H1 (cell line): ENCODE data around the gene CEP41. TPM values are rescaled to one million over a fixed set of nuclear protein-coding genes. Genes with fewer than 3 reads are reported as not detected.

Experiments used
- CTCF ChIA-PET: fragments of 300-600 bp; sonication (Branson Sonifier 250); formaldehyde crosslinking; loops from one replicate; lab custom pipeline; 2021; ENCODE audit not compliant: partially characterized antibody; lab: Charles Lee
- POLR2A ChIA-PET: fragments of 300-600 bp; sonication (Branson Sonifier 250); formaldehyde crosslinking; loops from one replicate; lab custom pipeline; 2021; ENCODE audit warnings: inconsistent platforms; ENCODE audit not compliant: partially characterized antibody; lab: Charles Lee
- DNase-seq, 2 experiments: peaks; one replicate each; pipeline versions ENCODE4 v3.0.0 to v3.0.0-alpha.2; 2010 to 2022; ENCODE audit warnings: low spot score in 2 of 2, low read depth in 1 of 2, mixed read lengths in 1 of 2
- FAIRE-seq: peaks from 2 replicates; lab custom pipeline; 2011; peaks lifted over from hg19 to GRCh38; lab: Jason Lieb, UNC
- H2AFZ ChIP-seq: 2 replicates; pipeline ENCODE4 v1.8.1; 2012; ENCODE audit warnings: low read length, inconsistent platforms
- H2AK5ac ChIP-seq: 2 replicates; pipeline ENCODE4 v1.6.1; 2013; ENCODE audit warnings: low read depth, low read length
- H2BK120ac ChIP-seq: replicated peaks from 2 replicates; pipeline ENCODE3; 2013; ENCODE audit warnings: low read depth, low read length, inconsistent platforms
- H2BK12ac ChIP-seq: 2 replicates; pipeline ENCODE4 v1.6.1; 2013; ENCODE audit warnings: low read depth, low read length
- H2BK15ac ChIP-seq: 2 replicates; pipeline ENCODE4 v1.6.1; 2013; ENCODE audit warnings: low read length
- H2BK20ac ChIP-seq: 2 replicates; pipeline ENCODE4 v1.6.1; 2013; ENCODE audit warnings: low read length
- H2BK5ac ChIP-seq: 2 replicates; pipeline ENCODE4 v1.6.1; 2013; ENCODE audit warnings: low read depth, low read length
- H3K14ac ChIP-seq: 2 replicates; pipeline ENCODE4 v1.6.1; 2013; ENCODE audit warnings: inconsistent platforms; ENCODE audit not compliant: insufficient read length
- H3K18ac ChIP-seq: 2 replicates; pipeline ENCODE4 v1.6.1; 2013; ENCODE audit warnings: low read length; ENCODE audit errors: extremely low read depth
- H3K23ac ChIP-seq: 2 replicates; pipeline ENCODE4 v1.6.1; 2013; ENCODE audit warnings: inconsistent platforms; ENCODE audit not compliant: insufficient read length
- H3K23me2 ChIP-seq: 2 replicates; pipeline ENCODE4 v1.6.1; 2013; ENCODE audit warnings: low read depth, low read length
- H3K27ac ChIP-seq: 2 replicates; pipeline ENCODE4 v1.6.1; 2011; ENCODE audit warnings: low read depth, low read length, inconsistent platforms
- H3K27me3 ChIP-seq, 4 experiments: replicated peaks in 1 of 4; 1 replicate in 1 of 4; 2 replicates in 3 of 4; pipeline versions ENCODE4 v1.6.1 to v1.8.1; 2011 to 2013; ENCODE audit warnings: low read length in 3 of 4, mild to moderate bottlenecking in 3 of 4, inconsistent platforms in 2 of 4, mixed read lengths in 2 of 4, moderate library complexity in 1 of 4; ENCODE audit not compliant: control insufficient read depth in 3 of 4, insufficient read depth in 3 of 4; ENCODE audit errors: extremely low read depth in 1 of 4
- H3K36me3 ChIP-seq, 4 experiments: 2 replicates each; pipeline versions ENCODE4 v1.6.1 to v1.8.1; 2011 to 2013; ENCODE audit warnings: mild to moderate bottlenecking in 4 of 4, low read length in 3 of 4, moderate library complexity in 2 of 4, control low read depth in 1 of 4, inconsistent platforms in 1 of 4; ENCODE audit not compliant: insufficient read depth in 4 of 4, control insufficient read depth in 2 of 4
- H3K4ac ChIP-seq: replicated peaks from 2 replicates; pipeline ENCODE3; 2013; ENCODE audit warnings: low read length, low read depth, mixed read lengths, inconsistent platforms; ENCODE audit not compliant: insufficient read length
- H3K4me1 ChIP-seq, 4 experiments: replicated peaks in 1 of 4; 1 replicate in 1 of 4; 2 replicates in 3 of 4; pipeline versions ENCODE4 v1.6.1 to v1.8.1; 2011 to 2013; ENCODE audit warnings: low read length in 3 of 4, inconsistent platforms in 2 of 4, mixed read lengths in 1 of 4; ENCODE audit not compliant: insufficient read depth in 4 of 4, control insufficient read depth in 3 of 4
- H3K4me2 ChIP-seq, 2 experiments: 2 replicates each; pipeline versions ENCODE4 v1.6.1 to v1.8.1; 2011 to 2013; ENCODE audit warnings: low read depth in 2 of 2, low read length in 2 of 2, control low read depth in 1 of 2, inconsistent platforms in 1 of 2, mild to moderate bottlenecking in 1 of 2; ENCODE audit not compliant: insufficient read depth in 1 of 2
- H3K4me3 ChIP-seq, 4 experiments: fragments of 200-600, 300-600 bp in 1 of 4; sonication (generic), shearing (Covaris generic), sonication (Bioruptor Twin) in 1 of 4; 2 replicates each; pipeline versions ENCODE4 v1.5.1 to v1.8.1; 2011 to 2016; ENCODE audit warnings: low read length in 4 of 4, low read depth in 3 of 4, control low read depth in 2 of 4, inconsistent platforms in 2 of 4, mild to moderate bottlenecking in 2 of 4, mixed read lengths in 1 of 4, moderate library complexity in 1 of 4; ENCODE audit not compliant: insufficient read depth in 2 of 4; ENCODE audit errors: extremely low read depth in 1 of 4
- H3K56ac ChIP-seq: replicated peaks from 2 replicates; pipeline ENCODE3; 2013; ENCODE audit warnings: low read depth, mild to moderate bottlenecking, mixed read lengths, low read length, inconsistent platforms; ENCODE audit not compliant: insufficient read length
- H3K79me1 ChIP-seq: 2 replicates; pipeline ENCODE4 v1.6.1; 2013; ENCODE audit warnings: low read depth, low read length, control low read depth
- H3K79me2 ChIP-seq, 2 experiments: 2 replicates each; pipeline versions ENCODE4 v1.6.1 to v1.8.1; 2012 to 2013; ENCODE audit warnings: low read length in 2 of 2, mild to moderate bottlenecking in 2 of 2, inconsistent platforms in 1 of 2; ENCODE audit not compliant: insufficient read depth in 2 of 2, control insufficient read depth in 1 of 2
- H3K9ac ChIP-seq, 4 experiments: replicated peaks in 1 of 4; 1 replicate in 1 of 4; 2 replicates in 3 of 4; pipeline versions ENCODE4 v1.6.1 to v1.8.1; 2011 to 2013; ENCODE audit warnings: low read depth in 3 of 4, low read length in 3 of 4, control low read depth in 2 of 4, mild to moderate bottlenecking in 2 of 4, moderate library complexity in 2 of 4, inconsistent platforms in 1 of 4; ENCODE audit errors: extremely low read depth in 1 of 4
- H3K9me3 ChIP-seq, 2 experiments: 2 replicates each; pipeline versions ENCODE4 v1.6.1 to v1.8.1; 2012 to 2013; ENCODE audit warnings: mild to moderate bottlenecking in 2 of 2, moderate library complexity in 2 of 2, control low read depth in 1 of 2, inconsistent platforms in 1 of 2, low read depth in 1 of 2, low read length in 1 of 2, mixed read lengths in 1 of 2; ENCODE audit not compliant: insufficient read depth in 2 of 2
- H4K20me1 ChIP-seq, 2 experiments: replicated peaks in 1 of 2; 2 replicates each; pipeline versions ENCODE3 to v1.8.1; 2011 to 2013; ENCODE audit warnings: inconsistent platforms in 2 of 2, low read length in 2 of 2, mild to moderate bottlenecking in 1 of 2; ENCODE audit not compliant: insufficient read depth in 2 of 2, control insufficient read depth in 1 of 2
- H4K5ac ChIP-seq: 2 replicates; pipeline ENCODE4 v1.6.1; 2013; ENCODE audit warnings: low read length, low read depth, mixed read lengths, inconsistent platforms; ENCODE audit not compliant: insufficient read length
- H4K8ac ChIP-seq: 2 replicates; pipeline ENCODE4 v1.8.0; 2013; ENCODE audit warnings: mild to moderate bottlenecking, moderate library complexity, low read length, inconsistent platforms; ENCODE audit not compliant: insufficient read depth; ENCODE audit errors: extremely low read depth
- H4K91ac ChIP-seq: replicated peaks from 2 replicates; pipeline ENCODE3; 2013; ENCODE audit warnings: low read length, mixed read lengths, inconsistent platforms; ENCODE audit not compliant: insufficient read length
- CHD2 ChIP-seq: IDR thresholded peaks from 2 replicates; pipeline ENCODE4 v1.6.1; 2012; ENCODE audit warnings: low read length, improper control_type of control experiment
- CTBP2 ChIP-seq: IDR thresholded peaks from 2 replicates; pipeline ENCODE4 v1.7.0; 2011; ENCODE audit warnings: borderline replicate concordance, mild to moderate bottlenecking, moderate library complexity, mixed read lengths, low read length; ENCODE audit not compliant: insufficient read depth, insufficient read length
- EP300 ChIP-seq, 2 experiments: IDR thresholded peaks; 1 replicate in 1 of 2; 2 replicates in 1 of 2; pipeline ENCODE4 v1.6.1; 2011 to 2012; ENCODE audit warnings: low read depth in 2 of 2, low read length in 2 of 2, mild to moderate bottlenecking in 2 of 2, borderline replicate concordance in 1 of 2, inconsistent platforms in 1 of 2, moderate library complexity in 1 of 2
- KDM1A ChIP-seq: fragments of 200-600, 300-600 bp; sonication (generic); IDR thresholded peaks from 2 replicates; pipeline ENCODE4 v1.7.1; 2016; ENCODE audit warnings: mild to moderate bottlenecking, low read length, borderline replicate concordance
- KDM4A ChIP-seq: IDR thresholded peaks from one replicate; pipeline ENCODE4 v1.7.1; 2012; ENCODE audit warnings: low read depth, mild to moderate bottlenecking, moderate library complexity, low read length, inconsistent platforms; ENCODE audit not compliant: severe bottlenecking
- KDM5A ChIP-seq: fragments of 200-600 bp; IDR thresholded peaks from 2 replicates; pipeline ENCODE4 v1.7.1; 2012; ENCODE audit warnings: mild to moderate bottlenecking, low read length, inconsistent platforms, mixed read lengths
- RFX5 ChIP-seq: IDR thresholded peaks from 2 replicates; pipeline ENCODE4 v1.6.1; 2011; ENCODE audit warnings: low read depth, low read length, improper control_type of control experiment, borderline replicate concordance
- RXRA ChIP-seq: IDR thresholded peaks from 2 replicates; pipeline ENCODE4 v1.6.1; 2011; ENCODE audit warnings: low read depth, mild to moderate bottlenecking, low read length, moderate library complexity; ENCODE audit not compliant: insufficient read depth
- SAP30 ChIP-seq: fragments of 300-600 bp; sonication (generic); IDR thresholded peaks from 2 replicates; pipeline ENCODE4 v1.7.1; 2012; ENCODE audit warnings: low read length, moderate library complexity, mild to moderate bottlenecking, inconsistent platforms; ENCODE audit not compliant: insufficient read depth, insufficient replicate concordance
- SIRT6 ChIP-seq: IDR thresholded peaks from one replicate; pipeline ENCODE4 v1.7.1; 2012; ENCODE audit warnings: low read length, inconsistent platforms
- TBP ChIP-seq: IDR thresholded peaks from 2 replicates; pipeline ENCODE4 v1.6.1; 2011; ENCODE audit warnings: low read depth, low read length, improper control_type of control experiment
- YY1 ChIP-seq: IDR thresholded peaks from 2 replicates; pipeline ENCODE4 v1.6.1; 2011; ENCODE audit warnings: low read depth, mild to moderate bottlenecking, low read length
- WGBS, 2 experiments: shearing (Covaris generic) in 1 of 2; methylation state at CpG; one replicate each; pipeline versions ENCODE4 v1.1.6 to v1.1.7; 2013 to 2015; ENCODE audit warnings: low lambda C conversion rate in 2 of 2, mixed read lengths in 2 of 2, inconsistent platforms in 1 of 2, low coverage in 1 of 2, missing lambda C conversion rate in 1 of 2; ENCODE audit not compliant: insufficient replicate concordance in 2 of 2, insufficient coverage in 1 of 2, insufficient read length in 1 of 2; ENCODE audit errors: extremely low coverage in 1 of 2, missing lambda C conversion rate in 1 of 2; 5-methylcytosine and 5-hydroxymethylcytosine counted together
- polyA plus RNA-seq, 7 experiments: library from polyadenylated mRNA; depleted of rRNA in 3 of 7; stranded (reverse) in 5 of 7; unstranded in 2 of 7; fragments of >200 nt in 5 of 7; fragments of 200-250 nt in 2 of 7; gene quantifications; 1 replicate in 5 of 7; 2 replicates in 1 of 7; 4 replicates in 1 of 7; pipeline versions ENCODE4 v1.2.1 to v1.2.3, GENCODE V29; 2011 to 2013; ENCODE audit warnings: missing spikeins in 2 of 7, mixed read lengths in 2 of 7
- total RNA-seq: library from RNA; stranded (reverse); fragmentation: NEBNext Ultra II Directional; extraction: Animal tissue kit (Norgen Biotek cat#: 25700); gene quantifications from 2 replicates; pipeline ENCODE4 v1.2.1, GENCODE V29; 2021
- TF ChIP-seq, protein P1 (sequence below): IDR thresholded peaks from 2 replicates; pipeline ENCODE4 v1.6.1; 2012; ENCODE audit warnings: inconsistent platforms

Gene CEP41
- total and polyA plus RNA-seq, 2 of the 8 experiments (the other 6 are each of a cell fraction or from before 2014, with no cell fraction given), result 9.3 to 12.8 TPM

DNA sequence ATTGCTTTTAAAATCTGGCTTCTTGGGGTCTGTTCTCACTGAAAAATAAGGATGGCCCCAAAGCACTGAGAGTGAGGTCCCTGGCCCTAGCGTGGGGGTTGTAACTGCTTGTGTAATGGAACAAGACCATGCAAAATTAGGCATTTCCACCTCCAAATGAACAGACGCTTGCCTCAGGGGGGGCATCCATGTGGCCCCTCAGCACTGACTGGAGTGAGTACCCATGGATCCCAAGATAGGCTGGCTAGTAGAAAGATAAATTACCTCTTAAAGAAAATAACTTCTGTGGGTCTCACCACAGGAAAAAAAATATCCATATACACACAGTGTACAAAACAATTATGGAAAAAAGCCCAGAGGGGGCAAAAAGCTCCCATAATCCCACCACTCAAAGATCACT is 75.7 kb downstream of the CEP41 start:
- no peak overlapping the region for H3K18ac ChIP-seq
- TF ChIP-seq, protein P1, sequence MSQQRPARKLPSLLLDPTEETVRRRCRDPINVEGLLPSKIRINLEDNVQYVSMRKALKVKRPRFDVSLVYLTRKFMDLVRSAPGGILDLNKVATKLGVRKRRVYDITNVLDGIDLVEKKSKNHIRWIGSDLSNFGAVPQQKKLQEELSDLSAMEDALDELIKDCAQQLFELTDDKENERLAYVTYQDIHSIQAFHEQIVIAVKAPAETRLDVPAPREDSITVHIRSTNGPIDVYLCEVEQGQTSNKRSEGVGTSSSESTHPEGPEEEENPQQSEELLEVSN, result no peak
- TF ChIP-seq TBP, result no peak
- TF ChIP-seq KDM1A, result no peak
- TF ChIP-seq KDM4A, result no peak
- TF ChIP-seq RXRA, result no peak
- TF ChIP-seq KDM5A, result no peak
- no peak for TF ChIP-seq SIRT6
- no peak for TF ChIP-seq YY1
- TF ChIP-seq EP300 (IDR thresholded peaks at IDR 0.05; ENCODE audit: borderline replicate concordance in 1 of 2, low read depth in 2 of 2, low read length in 2 of 2), result no peak
- TF ChIP-seq CTBP2, result no peak
- no peak for TF ChIP-seq CHD2
- TF ChIP-seq RFX5, result no peak
- no peak for TF ChIP-seq SAP30
- POLR2A ChIA-PET, result interaction anchor here (0.6 kb wide), 1 partner anchor 14 kb away, joined by 3 read pairs; no protein-coding TSS in a partner anchor

More for the DNA sequence above, 75.7 kb downstream of the CEP41 start:
- DNase-seq, result no peak
- H3K14ac ChIP-seq, result no peak overlapping the region
- no peak overlapping the region for H3K23ac ChIP-seq
- H3K27ac ChIP-seq, result no peak overlapping the region
- no peak overlapping the region for H2BK20ac ChIP-seq
- H4K8ac ChIP-seq, result no peak overlapping the region
- no peak overlapping the region for H2BK12ac ChIP-seq
- H3K9ac ChIP-seq, result no peak overlapping the region
- H3K9me3 ChIP-seq, result 0 out of 4 replicates have a peak, but pooled peaks cover 0 to 6% of the 10 kb centered on the region in 2 experiments
- H2AFZ ChIP-seq, result no peak overlapping the region
- FAIRE-seq, result no peak
- H3K36me3 ChIP-seq, result no peaks in the 10 kb centered on the region
- no peaks in the 10 kb centered on the region; a peak in 1 of 7 replicates for H3K27me3 ChIP-seq
- no peaks in the 10 kb centered on the region for H3K79me2 ChIP-seq
- H4K91ac ChIP-seq, result no peak overlapping the region
- H3K4me2 ChIP-seq, result no peak overlapping the region
- no peak overlapping the region for H2BK120ac ChIP-seq
- no peak overlapping the region for H4K5ac ChIP-seq
- no peaks in the 10 kb centered on the region for H3K23me2 ChIP-seq
- WGBS, 2 experiments, result 84% methylated on average over 2 of the region's 2 CpGs; no CpG with 5 or more reads in 1 of the 2 experiments
- H3K4me1 ChIP-seq, result peaks cover 0 to 6% (median 0%) of the 10 kb centered on the region in 4 experiments; a peak in 1 of 7 replicates
- H2BK5ac ChIP-seq, result no peak overlapping the region
- H2BK15ac ChIP-seq, result no peak overlapping the region
- no peaks in the 10 kb centered on the region for H3K79me1 ChIP-seq
- H3K4me3 ChIP-seq, result no peak overlapping the region
- H3K56ac ChIP-seq, result no peak overlapping the region
- no peak overlapping the region for H2AK5ac ChIP-seq
- CTCF ChIA-PET, result interaction anchor here (1.3 to 11.6 kb wide), 2 partner anchors 9 to 14 kb away, joined by 3 to 59 read pairs; partner anchors contain the start of gene CPA1
- no peaks in the 10 kb centered on the region for H4K20me1 ChIP-seq
- no peak overlapping the region for H3K4ac ChIP-seq
